CD4-positive, CD25-positive, alpha-beta regulatory T cell (primary cell): Measurements from ENCODE around the gene PMEL. TPM values are rescaled to one million over a fixed set of nuclear protein-coding genes. Genes with fewer than 3 reads are reported as not detected.

ENCODE experiments used
- ATAC-seq, 2 donors: fragments of 150-1000 bp; cut with Tn5 transposase; one replicate each; pipeline ENCODE4 v1.10.0; 2021; ENCODE audit warnings: low read depth in 2 of 2, moderate number of reproducible peaks in 2 of 2, moderate library complexity in 1 of 2
- DNase-seq, 3 donors: peaks; one replicate each; pipeline versions ENCODE4 v3.0.0 to v3.0.0-alpha.2; 2012 to 2022; ENCODE audit warnings: mixed read lengths in 1 of 3
- H3K27ac ChIP-seq: one replicate; pipeline ENCODE4 v1.7.0; 2013; ENCODE audit warnings: mild to moderate bottlenecking, low read length; ENCODE audit not compliant: insufficient read depth, poor library complexity, severe bottlenecking
- H3K27me3 ChIP-seq: one replicate; pipeline ENCODE4 v1.7.0; 2013; ENCODE audit warnings: low read length; ENCODE audit not compliant: control insufficient read depth, insufficient read depth
- H3K36me3 ChIP-seq: one replicate; pipeline ENCODE4 v1.7.0; 2013; ENCODE audit warnings: mild to moderate bottlenecking, low read length, moderate library complexity; ENCODE audit not compliant: control insufficient read depth, insufficient read depth
- H3K4me1 ChIP-seq: 2 replicates; pipeline ENCODE4 v1.7.0; 2013; ENCODE audit warnings: mild to moderate bottlenecking, low read length; ENCODE audit not compliant: insufficient read depth, control insufficient read depth, poor library complexity, severe bottlenecking
- H3K4me3 ChIP-seq: one replicate; pipeline ENCODE4 v1.7.0; 2013; ENCODE audit warnings: low read depth, mild to moderate bottlenecking, low read length, moderate library complexity
- H3K9me3 ChIP-seq, 2 experiments: 1 replicate in 1 of 2; 2 replicates in 1 of 2; pipeline ENCODE4 v1.7.0; 2013; ENCODE audit warnings: low read length in 2 of 2, mild to moderate bottlenecking in 1 of 2, moderate library complexity in 1 of 2; ENCODE audit not compliant: control insufficient read depth in 2 of 2
- H3K27ac Mint-ChIP-seq, 3 donors: one replicate each; pipeline ENCODE4 v1.8.0; 2020 to 2022; ENCODE audit warnings: mild to moderate bottlenecking in 3 of 3, mixed read lengths in 3 of 3, moderate library complexity in 2 of 3
- H3K27me3 Mint-ChIP-seq: one replicate; pipeline ENCODE4 v1.8.0; 2022; ENCODE audit warnings: mild to moderate bottlenecking, mixed read lengths
- H3K36me3 Mint-ChIP-seq: one replicate; pipeline ENCODE4 v1.8.0; 2020; ENCODE audit warnings: mixed read lengths
- H3K4me1 Mint-ChIP-seq, 4 donors: one replicate each; pipeline ENCODE4 v1.8.0; 2020 to 2022; ENCODE audit warnings: mixed read lengths in 4 of 4, mild to moderate bottlenecking in 1 of 4
- H3K4me3 Mint-ChIP-seq, 4 donors: one replicate each; pipeline ENCODE4 v1.8.0; 2020 to 2022; ENCODE audit warnings: mild to moderate bottlenecking in 4 of 4, mixed read lengths in 4 of 4, moderate library complexity in 3 of 4
- H3K9me3 Mint-ChIP-seq, 7 donors: one replicate each; pipeline ENCODE4 v1.8.0; 2020 to 2022; ENCODE audit warnings: mixed read lengths in 7 of 7, mild to moderate bottlenecking in 3 of 7, moderate library complexity in 2 of 7
- polyA plus RNA-seq, 4 donors: library from polyadenylated mRNA; unstranded; fragments of 300-500 nt; fragmentation: Illumina TruSeq; gene quantifications; one replicate each; pipeline ENCODE4 v1.2.3, GENCODE V29; 2021
- total RNA-seq: library from RNA; stranded (reverse); gene quantifications from one replicate; pipeline ENCODE4 v1.2.3, GENCODE V29; 2022

Gene PMEL
- total RNA-seq (0.69 TPM), polyA plus RNA-seq (under 1 TPM in 3 of 4 donors, not detected in 1; 0.52 to 0.86 (median 0.57) TPM)

DNA sequence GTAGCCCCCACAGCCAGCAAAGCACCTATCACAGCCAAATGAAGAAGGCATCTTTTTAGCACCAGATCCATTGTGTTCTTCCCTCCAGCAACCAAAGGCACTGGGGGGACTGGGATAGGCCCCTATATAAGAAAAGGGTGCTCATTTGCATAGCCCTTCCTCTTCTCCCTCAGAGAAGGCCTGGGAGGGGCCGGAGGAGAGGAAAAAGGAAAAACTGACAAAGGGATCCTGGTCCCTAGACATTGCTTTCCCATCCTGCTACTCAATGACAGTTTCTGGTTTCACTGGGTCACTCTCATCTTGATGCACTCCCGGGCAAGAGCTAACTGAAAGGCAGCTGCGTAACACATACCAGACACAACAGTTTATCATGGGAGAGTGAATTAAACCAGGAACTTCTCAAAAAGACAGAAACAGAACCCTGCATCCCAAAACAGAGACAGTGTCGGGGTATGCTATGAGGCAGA, at the start of gene PMEL:
PMEL (minus strand) TSS at position 102 of the 467 bp plus-strand sequence; CDS start at position 71, 31 bp downstream.
- H3K27me3 Mint-ChIP-seq: no peaks in the 10 kb centered on the region
- DNase-seq: no peak
- peaks cover 17 to 37% (median 27%) of the 10 kb centered on the region in 4 donors for H3K4me1 Mint-ChIP-seq
- no peaks in the 10 kb centered on the region for H3K9me3 Mint-ChIP-seq
- H3K4me3 Mint-ChIP-seq: peak within 1 kb of the TSS; percentile 90 to 97 (median 93)
- peak within 1 kb of the TSS; percentile 92 to 95 (median 95) for H3K27ac Mint-ChIP-seq
- Histone ChIP-seq H3K27ac (peak within 1 kb of the TSS; percentile 73), H3K4me1 (peaks cover 19% of the 10 kb centered on the region), H3K27me3 (no peaks in the 10 kb centered on the region), H3K9me3 (no peaks in the 10 kb centered on the region), H3K36me3 (peaks cover 2% of the 10 kb centered on the region), H3K4me3 (peak within 1 kb of the TSS; percentile 79)
- no peaks in the 10 kb centered on the region for H3K36me3 Mint-ChIP-seq
- ATAC-seq: no peak

GRCh38 chr12:56014205-56014604, 48.4 kb upstream of the PMEL start:
- ATAC-seq: no peak
- Histone ChIP-seq H3K27me3 (no peaks in the 10 kb centered on the region), H3K9me3 (no peaks in the 10 kb centered on the region), H3K36me3 (no peaks in the 10 kb centered on the region), H3K4me3 (no peak overlapping the region), H3K27ac (no peak overlapping the region), H3K4me1 (no peaks in the 10 kb centered on the region)
- no peaks in the 10 kb centered on the region for H3K9me3 Mint-ChIP-seq
- H3K36me3 Mint-ChIP-seq: peaks cover 13% of the 10 kb centered on the region
- peaks cover 0 to 23% (median 10%) of the 10 kb centered on the region in 4 donors for H3K4me1 Mint-ChIP-seq
- no peaks in the 10 kb centered on the region for H3K27me3 Mint-ChIP-seq
- H3K4me3 Mint-ChIP-seq: peak overlapping the region in 2 of 4 donors; percentile 35 to 58
- H3K27ac Mint-ChIP-seq: peak overlapping the region; percentile 44 to 63 (median 59)
- no peak for DNase-seq

GRCh38 chr12:56013482-56013881, 47.6 kb upstream of the PMEL start:
- no peak overlapping the region for H3K4me3 Mint-ChIP-seq
- H3K9me3 ChIP-seq: no peaks in the 10 kb centered on the region

GRCh38 chr12:56011509-56012090, 45.8 kb upstream of the PMEL start:
- Mint-ChIP-seq H3K4me3 (peak overlapping the region in 1 of 4 donors; percentile 38), H3K36me3 (peaks cover 7% of the 10 kb centered on the region), H3K4me1 (peaks cover 0 to 38% (median 17%) of the 10 kb centered on the region in 4 donors), H3K27me3 (no peaks in the 10 kb centered on the region), H3K9me3 (no peaks in the 10 kb centered on the region), H3K27ac (no peak overlapping the region)
- no peak overlapping the region for H3K4me3 ChIP-seq
- DNase-seq: no peak
- peaks cover 8% of the 10 kb centered on the region for H3K4me1 ChIP-seq
- no peaks in the 10 kb centered on the region for H3K9me3 ChIP-seq
- no peaks in the 10 kb centered on the region for H3K36me3 ChIP-seq
- no peaks in the 10 kb centered on the region for H3K27me3 ChIP-seq
- no peak for ATAC-seq
- H3K27ac ChIP-seq: no peak overlapping the region

More at GRCh38 chr12:56013482-56013881, 47.6 kb upstream of the PMEL start:
- Histone ChIP-seq H3K27ac (no peak overlapping the region), H3K27me3 (no peaks in the 10 kb centered on the region), H3K4me3 (no peak overlapping the region), H3K4me1 (no peaks in the 10 kb centered on the region), H3K36me3 (no peaks in the 10 kb centered on the region)
- H3K27me3 Mint-ChIP-seq: no peaks in the 10 kb centered on the region
- peaks cover 12% of the 10 kb centered on the region for H3K36me3 Mint-ChIP-seq
- ATAC-seq (no peak), DNase-seq (no peak)
- peaks cover 0 to 28% (median 13%) of the 10 kb centered on the region in 4 donors for H3K4me1 Mint-ChIP-seq
- no peaks in the 10 kb centered on the region for H3K9me3 Mint-ChIP-seq
- H3K27ac Mint-ChIP-seq: peak overlapping the region in 2 of 3 donors; percentile 51 to 97

GRCh38 chr12:56010111-56010570, 44.3 kb upstream of the PMEL start:
- Mint-ChIP-seq H3K4me3 (peak overlapping the region; percentile 4 to 45 (median 20)), H3K36me3 (peaks cover 7% of the 10 kb centered on the region), H3K27ac (peak overlapping the region in 2 of 3 donors; percentile 3 to 35), H3K4me1 (peaks cover 0 to 39% (median 25%) of the 10 kb centered on the region in 4 donors), H3K9me3 (no peaks in the 10 kb centered on the region), H3K27me3 (no peaks in the 10 kb centered on the region)
- no peaks in the 10 kb centered on the region for H3K9me3 ChIP-seq
- no peak overlapping the region for H3K4me3 ChIP-seq
- no peak overlapping the region for H3K27ac ChIP-seq
- DNase-seq (no peak), ATAC-seq (no peak)
- no peaks in the 10 kb centered on the region for H3K27me3 ChIP-seq
- H3K4me1 ChIP-seq: peaks cover 8% of the 10 kb centered on the region
- H3K36me3 ChIP-seq: no peaks in the 10 kb centered on the region

DNA sequence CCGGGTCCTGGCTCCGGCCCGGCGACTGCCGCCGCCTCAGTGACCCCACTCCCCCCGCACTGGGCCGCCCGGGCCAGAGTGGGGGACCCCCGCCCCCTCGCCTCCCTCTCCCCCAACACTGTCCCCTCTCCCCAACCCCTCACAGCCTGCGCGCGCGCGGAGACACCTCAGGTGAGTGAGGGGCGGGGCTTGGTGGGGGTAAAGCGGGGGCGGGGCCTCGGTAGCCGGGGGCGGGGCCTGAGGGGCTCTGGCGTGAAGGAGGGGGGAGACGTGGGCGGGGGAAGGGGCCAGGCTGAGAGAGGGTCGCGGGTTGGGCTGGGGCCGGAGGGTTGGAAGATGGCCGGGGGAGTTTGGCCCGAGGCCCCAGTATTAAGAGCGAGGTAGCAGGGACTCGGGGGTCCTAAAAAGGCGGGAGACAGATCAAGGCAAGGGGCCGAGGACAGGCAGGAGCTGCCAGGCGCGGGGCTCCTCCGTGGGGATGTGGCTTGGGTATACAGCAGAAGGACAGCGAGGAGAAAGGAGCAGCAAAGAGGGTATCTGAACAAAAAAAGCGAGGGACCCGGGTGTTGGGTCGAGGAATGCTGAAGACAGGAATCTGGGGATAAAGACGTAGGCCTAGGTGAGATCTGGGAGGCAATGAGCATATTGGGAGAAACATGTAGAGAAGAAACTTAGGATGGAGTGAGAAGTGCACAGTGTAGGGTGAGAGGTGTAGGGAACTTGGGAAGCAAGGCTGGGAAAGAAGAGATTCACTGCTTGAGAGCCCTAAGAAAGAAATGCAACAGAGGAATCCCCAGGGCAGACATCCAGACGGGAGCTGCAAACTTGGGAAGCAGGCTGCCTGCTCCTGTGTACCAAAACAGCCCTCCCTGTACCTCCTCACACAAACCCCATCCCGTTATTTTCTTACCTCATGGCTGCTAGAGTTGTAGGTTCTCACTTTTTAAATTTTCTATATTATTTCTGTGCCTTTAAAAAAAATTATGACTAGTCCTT, 42.0 kb upstream of the PMEL start:
- H3K27me3 ChIP-seq: no peaks in the 10 kb centered on the region
- H3K9me3 ChIP-seq: no peaks in the 10 kb centered on the region
- H3K27ac Mint-ChIP-seq: peak overlapping the region; percentile 92 to 96 (median 95)
- no peaks in the 10 kb centered on the region for H3K9me3 Mint-ChIP-seq
- DNase-seq (peak; percentile 62 to 67 (median 62)), ATAC-seq (peak; percentile 60 to 79)
- no peaks in the 10 kb centered on the region for H3K27me3 Mint-ChIP-seq
- peak overlapping the region; percentile 87 to 91 (median 88) for H3K4me3 Mint-ChIP-seq
- H3K4me1 ChIP-seq: peaks cover 8% of the 10 kb centered on the region
- no peaks in the 10 kb centered on the region for H3K36me3 ChIP-seq
- peak overlapping the region; percentile 70 for H3K4me3 ChIP-seq
- peak overlapping the region; percentile 74 for H3K27ac ChIP-seq
- no peaks in the 10 kb centered on the region for H3K36me3 Mint-ChIP-seq
- peaks cover 0 to 41% (median 28%) of the 10 kb centered on the region in 4 donors for H3K4me1 Mint-ChIP-seq

GRCh38 chr12:56004211-56004610, 38.4 kb upstream of the PMEL start:
- H3K9me3 ChIP-seq: no peaks in the 10 kb centered on the region
- H3K27ac ChIP-seq: no peak overlapping the region
- no peaks in the 10 kb centered on the region for H3K27me3 ChIP-seq
- H3K4me3 Mint-ChIP-seq: no peak overlapping the region
- H3K36me3 ChIP-seq: no peaks in the 10 kb centered on the region
- H3K4me1 Mint-ChIP-seq: peaks cover 0 to 42% (median 32%) of the 10 kb centered on the region in 4 donors
- no peak overlapping the region for H3K4me3 ChIP-seq
- no peak for DNase-seq
- ATAC-seq: no peak
- peaks cover 8% of the 10 kb centered on the region for H3K4me1 ChIP-seq
- H3K36me3 Mint-ChIP-seq: no peaks in the 10 kb centered on the region
- H3K27me3 Mint-ChIP-seq: no peaks in the 10 kb centered on the region
- no peaks in the 10 kb centered on the region for H3K9me3 Mint-ChIP-seq
- peak overlapping the region in 1 of 3 donors; percentile 26 for H3K27ac Mint-ChIP-seq
